HepG2 (cell line): ENCODE measurements around the gene NCOA3. TPM values are rescaled to one million over a fixed set of nuclear protein-coding genes. Genes with fewer than 3 reads are reported as not detected.

Source experiments
- BORCS8-MEF2B ChIP-seq: sonication (generic); formaldehyde crosslinking; IDR thresholded peaks from 2 replicates; pipeline ENCODE4 v1.8.0; 2022; ENCODE audit warnings: mild to moderate bottlenecking, missing genetic modification reagents
- MAFF ChIP-seq: IDR thresholded peaks from 2 replicates; pipeline ENCODE4 v1.6.1; 2011; ENCODE audit warnings: low read depth, low read length, improper control_type of control experiment
- MED8 ChIP-seq: sonication (generic); formaldehyde crosslinking; IDR thresholded peaks from 2 replicates; pipeline ENCODE4 v1.8.1; 2023; ENCODE audit warnings: mild to moderate bottlenecking, missing genetic modification reagents; ENCODE audit not compliant: insufficient replicate concordance
- MLX ChIP-seq: IDR thresholded peaks from 2 replicates; pipeline ENCODE4 v1.6.1; 2016
- NFE2 ChIP-seq: sonication (generic); formaldehyde crosslinking; IDR thresholded peaks from 2 replicates; pipeline ENCODE4 v1.4.0; 2020; ENCODE audit warnings: missing genetic modification reagents
- SUZ12 ChIP-seq: fragments of 150-350 bp; IDR thresholded peaks from 2 replicates; pipeline ENCODE4 v1.6.1; 2014; ENCODE audit warnings: low read depth, low read length
- THYN1 ChIP-seq: sonication (generic); formaldehyde crosslinking; IDR thresholded peaks from 2 replicates; pipeline ENCODE4 v1.8.1; 2023; ENCODE audit warnings: low read depth, mild to moderate bottlenecking, moderate library complexity, missing genetic modification reagents, borderline replicate concordance
- ZBTB33 ChIP-seq: sonication (generic); formaldehyde crosslinking; IDR thresholded peaks from 2 replicates; pipeline ENCODE4 v1.4.0; 2020; ENCODE audit warnings: missing genetic modification reagents
- ZBTB43 ChIP-seq: sonication (generic); formaldehyde crosslinking; conservative IDR thresholded peaks from 2 replicates; pipeline ENCODE4 v1.4.0; 2020; ENCODE audit warnings: missing genetic modification reagents
- ZBTB44 ChIP-seq: sonication (generic); formaldehyde crosslinking; IDR thresholded peaks from 2 replicates; pipeline ENCODE4 v1.4.0; 2020; ENCODE audit warnings: missing genetic modification reagents
- ZFP90 ChIP-seq: sonication (generic); formaldehyde crosslinking; IDR thresholded peaks from 2 replicates; pipeline ENCODE4 v1.8.0; 2022; ENCODE audit warnings: missing genetic modification reagents, mild to moderate bottlenecking, inconsistent platforms, borderline replicate concordance
- ZNF10 ChIP-seq: sonication (generic); formaldehyde crosslinking; IDR thresholded peaks from 2 replicates; pipeline ENCODE4 v1.4.0; 2020; ENCODE audit warnings: mild to moderate bottlenecking, low read depth, missing genetic modification reagents, borderline replicate concordance
- ZNF3 ChIP-seq: IDR thresholded peaks from 2 replicates; pipeline ENCODE4 v1.7.0; 2017; ENCODE audit warnings: inconsistent platforms
- ZNF33A ChIP-seq: sonication (generic); formaldehyde crosslinking; IDR thresholded peaks from 2 replicates; pipeline ENCODE4 v1.5.1; 2020; ENCODE audit warnings: missing genetic modification reagents, mild to moderate bottlenecking, moderate library complexity, borderline replicate concordance
- ZNF33B ChIP-seq: sonication (generic); formaldehyde crosslinking; IDR thresholded peaks from 2 replicates; pipeline ENCODE4 v1.5.1; 2020; ENCODE audit warnings: mild to moderate bottlenecking, missing genetic modification reagents
- ZNF563 ChIP-seq: sonication (generic); formaldehyde crosslinking; IDR thresholded peaks from 2 replicates; pipeline ENCODE4 v1.8.0; 2022; ENCODE audit warnings: mild to moderate bottlenecking, moderate library complexity, missing genetic modification reagents
- ZNF766 ChIP-seq: sonication (generic); formaldehyde crosslinking; IDR thresholded peaks from 2 replicates; pipeline ENCODE4 v1.5.0; 2020; ENCODE audit warnings: missing genetic modification reagents, borderline replicate concordance
- ZNF770 ChIP-seq: sonication (generic); formaldehyde crosslinking; IDR thresholded peaks from 2 replicates; pipeline ENCODE4 v1.5.0; 2020; ENCODE audit warnings: mild to moderate bottlenecking, missing genetic modification reagents
- ZSCAN29 ChIP-seq: sonication (generic); formaldehyde crosslinking; conservative IDR thresholded peaks from 2 replicates; pipeline ENCODE4 v1.4.0; 2020; ENCODE audit warnings: mild to moderate bottlenecking, missing genetic modification reagents
- polyA plus RNA-seq, 8 experiments: library from polyadenylated mRNA; depleted of rRNA in 3 of 8; stranded (reverse) in 7 of 8; unstranded in 1 of 8; fragments of >200 nt; fragmentation: Illumina TruSeq in 4 of 8; extraction: Trizol in 4 of 8; gene quantifications; 2 replicates each; pipeline versions ENCODE4 v1.2.1 to v1.2.3, GENCODE V29; 2011 to 2016; ENCODE audit warnings: low read depth in 4 of 8, missing spikeins in 1 of 8, mixed read lengths in 1 of 8; ENCODE audit not compliant: insufficient read depth in 1 of 8
- total RNA-seq, 5 experiments: library from RNA; depleted of rRNA; stranded (reverse); fragments of >200 nt; fragmentation: Illumina TruSeq; extraction: Trizol; gene quantifications; 2 replicates each; pipeline ENCODE4 v1.2.3, GENCODE V29; 2016; ENCODE audit warnings: low read depth in 1 of 5

The NCOA3 gene
- total and polyA plus RNA-seq, 2 of the 13 experiments (the other 11 are each of a cell fraction or from before 2014, with no cell fraction given) = 35.0 to 56.8 TPM

- TF ChIP-seq MLX (CRISPR knock-in tag) = peak; percentile 77; the same call in 1 of the 2 replicates
- peak; percentile 91; the same call in 1 of the 2 replicates for TF ChIP-seq ZSCAN29 (CRISPR knock-in tag)
- TF ChIP-seq NFE2 = 0 out of 2 replicates have a peak, but pooled peaks have one; percentile 4
- TF ChIP-seq ZNF33A (CRISPR knock-in tag) = peak; percentile 21; the same call in 1 of the 2 replicates
- peak; percentile 73 for TF ChIP-seq ZBTB33
- TF ChIP-seq ZNF770 (CRISPR knock-in tag) = peak; percentile 80
- peak; percentile 93; the same call in 1 of the 2 replicates for TF ChIP-seq ZFP90 (CRISPR knock-in tag)
- no peak; the same call in 1 of the 2 replicates for TF ChIP-seq BORCS8-MEF2B
- TF ChIP-seq ZNF563 (CRISPR knock-in tag) = peak; percentile 94
- TF ChIP-seq MAFF = no peak
- peak; percentile 86; the same call in 1 of the 2 replicates for TF ChIP-seq ZBTB43 (CRISPR knock-in tag)
- TF ChIP-seq MED8 = peak; percentile 95
- TF ChIP-seq ZBTB44 (CRISPR knock-in tag) = peak; percentile 25; the same call in 1 of the 2 replicates
- no peak for TF ChIP-seq THYN1 (CRISPR knock-in tag)
- peak; percentile 91 for TF ChIP-seq SUZ12
- no peak; the same call in 1 of the 2 replicates for TF ChIP-seq ZNF3 (CRISPR knock-in tag)
- TF ChIP-seq ZNF10 (CRISPR knock-in tag) = no peak
- peak; percentile 90; the same call in 1 of the 2 replicates for TF ChIP-seq ZNF33B (CRISPR knock-in tag)
- TF ChIP-seq ZNF766 (CRISPR knock-in tag) = peak; percentile 96
Measured at GRCh38 chr20:47501482-47502270, at the start of gene NCOA3 (continued).
